Type B pancreatic cell (in vitro differentiated cells): ENCODE measurements around the gene ESF1. TPM values are rescaled to one million over a fixed set of nuclear protein-coding genes. Genes with fewer than 3 reads are reported as not detected.
"Not testable (repeated sequence)": the region's sequence is repeated elsewhere in the genome, so short reads cannot be mapped to it uniquely, and the experiment has no call there.

Source experiments
- DNase-seq: peaks from one replicate; pipeline ENCODE4 v3.0.0; 2021; ENCODE audit warnings: mixed read lengths; ENCODE audit not compliant: unreplicated experiment; ENCODE audit errors: extremely low spot score
- H3K27ac Mint-ChIP-seq: 2 replicates; pipeline ENCODE4 v1.8.0; 2021; ENCODE audit warnings: mild to moderate bottlenecking, mixed read lengths
- H3K27me3 Mint-ChIP-seq: 2 replicates; pipeline ENCODE4 v1.8.0; 2021; ENCODE audit warnings: mixed read lengths
- H3K36me3 Mint-ChIP-seq: 2 replicates; pipeline ENCODE4 v1.8.0; 2021; ENCODE audit warnings: mixed read lengths
- H3K4me1 Mint-ChIP-seq: one replicate; pipeline ENCODE4 v1.8.0; 2021; ENCODE audit warnings: mixed read lengths; ENCODE audit not compliant: unreplicated experiment
- H3K4me3 Mint-ChIP-seq: 2 replicates; pipeline ENCODE4 v1.8.0; 2021; ENCODE audit warnings: mild to moderate bottlenecking, mixed read lengths
- H3K9me3 Mint-ChIP-seq: 2 replicates; pipeline ENCODE4 v1.8.0; 2021; ENCODE audit warnings: mixed read lengths
- CTCF ChIP-seq: fragments of 200-600 bp; sonication (generic); conservative IDR thresholded peaks from 2 replicates; pipeline ENCODE4 v1.5.0; 2021; ENCODE audit warnings: antibody characterized with exemption, mild to moderate bottlenecking
- total RNA-seq: library from RNA; stranded (reverse); gene quantifications from 2 replicates; pipeline ENCODE4 v1.2.1, GENCODE V29; 2021; ENCODE audit warnings: low replicate concordance

ESF1 gene
- total RNA-seq, 1 donor from 2014 or later = 17.7 TPM

- H3K36me3 Mint-ChIP-seq = peaks cover 46% of the 10 kb centered on the region
- no peaks in the 10 kb centered on the region for H3K4me1 Mint-ChIP-seq
- H3K27ac Mint-ChIP-seq = no peak overlapping the region
- no peak for DNase-seq
- no peak overlapping the region for H3K4me3 Mint-ChIP-seq
- H3K27me3 Mint-ChIP-seq = no peaks in the 10 kb centered on the region
- no peaks in the 10 kb centered on the region for H3K9me3 Mint-ChIP-seq
- TF ChIP-seq CTCF = no peak
These were observed 18.8 kb downstream of the ESF1 start for GRCh38 chr20:13765868-13766416.

GRCh38 chr20:13765299-13765698 is 19.4 kb downstream of the ESF1 start:
- TF ChIP-seq CTCF = no peak
- Mint-ChIP-seq H3K4me3 (no peak overlapping the region), H3K9me3 (no peaks in the 10 kb centered on the region), H3K36me3 (peaks cover 46% of the 10 kb centered on the region), H3K27me3 (no peaks in the 10 kb centered on the region), H3K4me1 (no peaks in the 10 kb centered on the region), H3K27ac (no peak overlapping the region)
- DNase-seq = no peak

GRCh38 chr20:13760451-13760946 is 24.2 kb downstream of the ESF1 start:
- not testable (repeated sequence) for H3K4me3 Mint-ChIP-seq, DNase-seq, H3K27ac Mint-ChIP-seq, H3K4me1 Mint-ChIP-seq, H3K9me3 Mint-ChIP-seq, H3K27me3 Mint-ChIP-seq
- peaks cover 32% of the 10 kb centered on the region for H3K36me3 Mint-ChIP-seq

- Mint-ChIP-seq H3K4me3 (no peak overlapping the region), H3K36me3 (peaks cover 19% of the 10 kb centered on the region), H3K27ac (no peak overlapping the region), H3K9me3 (no peaks in the 10 kb centered on the region), H3K4me1 (no peaks in the 10 kb centered on the region), H3K27me3 (no peaks in the 10 kb centered on the region)
- no peak for DNase-seq
- TF ChIP-seq CTCF = no peak
These were observed 25.8 kb downstream of the ESF1 start for GRCh38 chr20:13758884-13759283.

- Mint-ChIP-seq H3K4me1 (no peaks in the 10 kb centered on the region), H3K9me3 (no peaks in the 10 kb centered on the region), H3K36me3 (peaks cover 17% of the 10 kb centered on the region), H3K4me3 (no peak overlapping the region), H3K27ac (no peak overlapping the region), H3K27me3 (no peaks in the 10 kb centered on the region)
- no peak for DNase-seq
- TF ChIP-seq CTCF = no peak
These were observed 28.2 kb downstream of the ESF1 start for GRCh38 chr20:13756551-13756950.

GRCh38 chr20:13755809-13756208 is 28.9 kb downstream of the ESF1 start:
- no peak for DNase-seq
- Mint-ChIP-seq H3K4me3 (no peak overlapping the region), H3K27ac (no peak overlapping the region), H3K9me3 (no peaks in the 10 kb centered on the region), H3K36me3 (peaks cover 17% of the 10 kb centered on the region), H3K4me1 (no peaks in the 10 kb centered on the region), H3K27me3 (no peaks in the 10 kb centered on the region)
- TF ChIP-seq CTCF = no peak
